Left lung (tissue), 10 donors: ENCODE results near the gene APBA2. TPM values are rescaled to one million over a fixed set of nuclear protein-coding genes. Genes with fewer than 3 reads are reported as not detected.

Experiments
- ATAC-seq: fragments of 200-7000 bp; cut with Tn5 transposase; one replicate; pipeline ENCODE4 v1.9.1; 2020; ENCODE audit warnings: moderate library complexity
- DNase-seq, 4 donors: peaks; one replicate each; pipeline ENCODE4 v3.0.0-alpha.2; 2013 to 2020
- H3K27ac ChIP-seq, 2 donors: fragments of 200-600 bp; sonication (generic) in 1 of 2; one replicate each; pipeline versions ENCODE4 v1.5.0 to v1.8.0; 2020 to 2021
- H3K27me3 ChIP-seq, 2 donors: fragments of 200-600 bp; sonication (generic) in 1 of 2; one replicate each; pipeline versions ENCODE4 v1.5.0 to v1.8.0; 2020 to 2021
- H3K36me3 ChIP-seq, 2 donors: fragments of 200-600 bp; sonication (generic) in 1 of 2; one replicate each; pipeline versions ENCODE4 v1.5.0 to v1.8.0; 2020 to 2021
- H3K4me1 ChIP-seq, 2 donors: fragments of 200-600 bp; one replicate each; pipeline ENCODE4 v1.8.0; 2021
- H3K4me3 ChIP-seq, 2 donors: fragments of 200-600 bp; sonication (generic) in 1 of 2; one replicate each; pipeline versions ENCODE4 v1.5.0 to v1.8.0; 2020 to 2021; ENCODE audit warnings: mild to moderate bottlenecking in 1 of 2
- H3K9me3 ChIP-seq, 2 donors: fragments of 200-600 bp; sonication (generic) in 1 of 2; one replicate each; pipeline versions ENCODE4 v1.5.0 to v1.8.0; 2020 to 2021
- intact Hi-C, 2 donors: fragments of 100-400 bp; cut with DNase I; formaldehyde crosslinking; loops; one replicate each; pipeline versions ENCODE4 v1.11.2 to v1.14.2; 2022
- polyA plus RNA-seq, 6 donors: library from polyadenylated mRNA; unstranded; fragments of 120-200 nt; gene quantifications; one replicate each; pipeline ENCODE4 v1.2.1, GENCODE V29; 2013; ENCODE audit not compliant: insufficient read length in 6 of 6
- total RNA-seq, 2 donors: library from RNA; stranded (reverse); fragmentation: NEBNext Ultra II Directional; extraction: Animal tissue kit (Norgen Biotek cat#: 25700); gene quantifications; one replicate each; pipeline ENCODE4 v1.2.1, GENCODE V29; 2021
- TF ChIP-seq, protein P1 (sequence below), 2 donors: fragments of 200-600 bp; sonication (generic) in 1 of 2; IDR thresholded peaks; one replicate each; pipeline versions ENCODE4 v1.5.0 to v1.8.0; 2021; ENCODE audit warnings: antibody characterized with exemption in 2 of 2
- donor health status: DM: no; HTN: yes; CAD: no.
- donor health status: DM: no; HTN: no; CAD: no.

APBA2 gene
- total and polyA plus RNA-seq, 8 donors: 3.9 to 18.4 (median 11.1) TPM

DNA sequence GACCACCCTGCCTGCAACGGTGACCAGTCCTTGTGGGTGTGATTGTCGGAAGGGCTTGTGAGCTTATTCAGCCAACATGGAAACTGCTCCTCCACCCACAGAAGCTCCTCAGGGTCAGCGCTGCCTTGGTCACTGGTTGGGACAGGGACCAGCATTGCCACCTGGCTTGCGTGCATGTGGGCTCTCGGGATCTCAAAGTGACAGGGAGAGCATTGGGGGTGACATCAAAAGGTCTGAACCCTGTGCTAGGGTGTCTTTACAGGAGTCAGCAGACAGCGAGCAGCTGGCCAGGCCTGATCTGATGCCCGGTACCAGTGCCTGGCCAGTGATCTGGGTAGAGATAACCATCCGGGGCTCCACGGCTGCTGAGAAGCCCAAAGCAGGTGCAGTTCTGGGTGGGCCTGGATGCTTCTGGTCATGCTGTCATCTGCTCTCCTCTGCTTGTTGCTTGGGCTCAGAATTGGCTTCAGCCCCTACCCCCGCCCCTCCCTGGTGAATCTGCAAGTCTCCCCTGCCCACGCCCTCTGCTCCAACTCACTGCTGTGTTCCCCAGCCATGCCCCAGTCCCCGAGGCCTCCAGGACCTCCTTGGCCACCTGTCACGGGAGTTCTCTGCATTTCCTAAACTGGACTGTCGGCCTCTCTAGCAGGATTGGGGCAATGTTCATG lies 249.0 kb downstream of the APBA2 start:
- TF ChIP-seq, protein P1, sequence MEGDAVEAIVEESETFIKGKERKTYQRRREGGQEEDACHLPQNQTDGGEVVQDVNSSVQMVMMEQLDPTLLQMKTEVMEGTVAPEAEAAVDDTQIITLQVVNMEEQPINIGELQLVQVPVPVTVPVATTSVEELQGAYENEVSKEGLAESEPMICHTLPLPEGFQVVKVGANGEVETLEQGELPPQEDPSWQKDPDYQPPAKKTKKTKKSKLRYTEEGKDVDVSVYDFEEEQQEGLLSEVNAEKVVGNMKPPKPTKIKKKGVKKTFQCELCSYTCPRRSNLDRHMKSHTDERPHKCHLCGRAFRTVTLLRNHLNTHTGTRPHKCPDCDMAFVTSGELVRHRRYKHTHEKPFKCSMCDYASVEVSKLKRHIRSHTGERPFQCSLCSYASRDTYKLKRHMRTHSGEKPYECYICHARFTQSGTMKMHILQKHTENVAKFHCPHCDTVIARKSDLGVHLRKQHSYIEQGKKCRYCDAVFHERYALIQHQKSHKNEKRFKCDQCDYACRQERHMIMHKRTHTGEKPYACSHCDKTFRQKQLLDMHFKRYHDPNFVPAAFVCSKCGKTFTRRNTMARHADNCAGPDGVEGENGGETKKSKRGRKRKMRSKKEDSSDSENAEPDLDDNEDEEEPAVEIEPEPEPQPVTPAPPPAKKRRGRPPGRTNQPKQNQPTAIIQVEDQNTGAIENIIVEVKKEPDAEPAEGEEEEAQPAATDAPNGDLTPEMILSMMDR (IDR thresholded peaks at IDR 0.05): no peak
- intact Hi-C loops: no loop called here
- no peak for DNase-seq
- Histone ChIP-seq H3K9me3 (no peaks in the 10 kb centered on the region), H3K4me1 (peaks cover 0 to 4% of the 10 kb centered on the region in 2 donors), H3K27me3 (peaks cover 0 to 11% of the 10 kb centered on the region in 2 donors), H3K27ac (no peak overlapping the region), H3K4me3 (no peak overlapping the region), H3K36me3 (no peaks in the 10 kb centered on the region)
- ATAC-seq: no peak

DNA sequence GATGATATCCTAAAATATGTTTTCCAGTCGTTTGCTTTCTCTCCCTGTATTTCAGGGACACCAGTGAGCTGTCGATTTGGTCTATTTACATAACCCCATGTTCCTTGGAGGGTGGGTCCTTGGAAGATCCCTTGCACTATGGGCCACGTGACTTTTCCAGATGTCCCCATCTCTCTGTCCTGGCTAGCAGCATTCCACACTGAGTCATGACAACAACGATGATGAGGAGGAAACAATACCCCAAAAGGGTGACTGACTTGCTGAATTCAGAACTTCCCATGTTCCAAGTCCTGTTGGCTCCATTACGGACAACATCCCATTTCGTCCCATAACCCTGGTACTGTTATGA lies 249.5 kb downstream of the APBA2 start:
- ATAC-seq (no peak), DNase-seq (no peak)
- Histone ChIP-seq H3K4me3 (no peak overlapping the region), H3K9me3 (no peaks in the 10 kb centered on the region), H3K27me3 (peaks cover 0 to 16% of the 10 kb centered on the region in 2 donors), H3K36me3 (no peaks in the 10 kb centered on the region), H3K4me1 (peaks cover 0 to 6% of the 10 kb centered on the region in 2 donors), H3K27ac (no peak overlapping the region)
- TF ChIP-seq, protein P1 (IDR thresholded peaks at IDR 0.05): no peak
- intact Hi-C loops: no loop called here

DNA sequence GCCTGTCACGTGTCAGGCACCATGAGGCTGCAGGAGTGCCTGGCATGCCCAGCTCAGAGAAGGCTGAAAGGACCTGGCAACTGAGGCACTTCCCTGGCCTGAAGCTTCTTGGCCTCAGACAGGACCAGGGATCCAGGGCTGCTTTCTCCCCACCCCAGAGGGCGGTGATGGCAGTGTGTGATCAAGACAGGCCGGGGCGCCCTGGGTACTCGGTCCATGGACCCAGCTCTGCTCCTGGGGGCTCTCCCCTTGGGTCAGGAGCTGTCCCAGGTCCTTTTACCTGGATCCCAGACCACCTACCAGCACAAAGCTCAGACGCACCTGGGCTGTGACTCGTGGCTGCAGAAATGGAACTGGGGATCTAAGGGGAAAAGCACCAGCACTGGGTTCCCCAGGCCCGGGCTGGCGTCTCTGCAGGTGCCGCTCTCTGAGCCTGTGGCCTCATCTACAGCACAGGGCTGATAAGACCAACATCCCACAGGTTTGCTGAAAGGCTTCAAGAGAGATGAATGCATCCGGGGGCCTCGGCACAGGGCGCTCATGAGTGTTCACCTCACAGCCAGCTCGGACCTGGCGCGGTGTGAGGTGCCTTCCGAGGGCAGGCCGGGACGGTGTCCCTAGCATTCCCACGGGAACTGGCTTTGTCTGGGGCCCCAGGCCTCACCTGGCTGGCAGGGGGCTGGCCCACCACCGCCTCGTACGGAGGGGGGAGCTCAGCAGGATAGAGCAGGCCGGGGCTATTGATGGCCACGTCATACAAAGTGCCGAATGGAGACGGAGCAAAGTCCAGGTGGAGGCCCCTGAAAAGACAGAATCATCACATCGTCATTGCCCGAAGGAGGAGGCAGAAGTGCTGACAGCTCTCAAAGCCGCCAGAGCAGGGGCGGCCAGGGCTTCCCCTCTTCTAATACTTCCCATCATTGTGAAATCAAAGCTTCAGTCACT lies 250.2 kb downstream of the APBA2 start:
- ATAC-seq (no peak), DNase-seq (no peak)
- peaks cover 0 to 23% of the 10 kb centered on the region in 2 donors for H3K27me3 ChIP-seq
- H3K36me3 ChIP-seq: no peaks in the 10 kb centered on the region
- TF ChIP-seq, protein P1 (IDR thresholded peaks at IDR 0.05): no peak
- H3K9me3 ChIP-seq: no peaks in the 10 kb centered on the region
- H3K27ac ChIP-seq: no peak overlapping the region
- intact Hi-C loops: no loop called here
- peaks cover 0 to 6% of the 10 kb centered on the region in 2 donors for H3K4me1 ChIP-seq
- H3K4me3 ChIP-seq: no peak overlapping the region

GRCh38 chr15:29138260-29138659 lies 252.5 kb downstream of the APBA2 start:
- no peak overlapping the region for H3K4me3 ChIP-seq
- no peak for ATAC-seq
- peaks cover 0 to 26% of the 10 kb centered on the region in 2 donors for H3K27me3 ChIP-seq
- no peaks in the 10 kb centered on the region for H3K9me3 ChIP-seq
- peaks cover 0 to 6% of the 10 kb centered on the region in 2 donors for H3K4me1 ChIP-seq
- H3K36me3 ChIP-seq: no peaks in the 10 kb centered on the region
- TF ChIP-seq, protein P1 (IDR thresholded peaks at IDR 0.05): no peak
- no peak for DNase-seq
- no peak overlapping the region for H3K27ac ChIP-seq
- intact Hi-C loops: no loop called here

DNA sequence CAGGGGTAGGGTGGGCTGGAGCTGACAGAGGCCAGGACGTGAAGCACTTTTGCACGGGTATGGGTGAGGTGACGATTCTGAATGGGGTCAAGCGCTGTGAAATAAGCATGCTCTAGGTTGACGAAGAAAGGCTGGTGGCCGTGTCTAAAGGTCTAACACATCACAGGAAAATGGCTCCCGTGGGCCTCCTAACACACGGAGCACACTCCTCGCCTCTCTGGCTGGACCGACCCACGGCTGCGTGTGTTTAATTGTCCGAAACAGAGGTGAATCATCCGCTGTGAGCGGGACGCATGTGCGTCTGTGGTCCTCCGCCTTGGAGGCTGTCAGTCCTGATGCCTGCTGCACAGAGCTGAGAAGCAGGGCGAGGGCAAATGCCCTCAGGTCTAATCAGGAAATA lies 253.3 kb downstream of the APBA2 start:
- ATAC-seq (no peak), DNase-seq (no peak)
- no peak overlapping the region for H3K27ac ChIP-seq
- no peaks in the 10 kb centered on the region for H3K36me3 ChIP-seq
- H3K27me3 ChIP-seq: peaks cover 0 to 26% of the 10 kb centered on the region in 2 donors
- intact Hi-C loops: no loop called here
- peaks cover 0 to 6% of the 10 kb centered on the region in 2 donors for H3K4me1 ChIP-seq
- no peak overlapping the region for H3K4me3 ChIP-seq
- H3K9me3 ChIP-seq: no peaks in the 10 kb centered on the region
- TF ChIP-seq, protein P1 (IDR thresholded peaks at IDR 0.05): no peak
